Astrocyte (in vitro differentiated cells and primary cell): Measurements from ENCODE around the gene PDE7B. TPM values are rescaled to one million over a fixed set of nuclear protein-coding genes. Genes with fewer than 3 reads are reported as not detected.
"Not testable (repeated sequence)": the region's sequence is repeated elsewhere in the genome, so short reads cannot be mapped to it uniquely, and the experiment has no call there.

ENCODE experiments used
- DNase-seq: peaks from one replicate; pipeline ENCODE4 v3.0.0-alpha.2; 2010; ENCODE audit warnings: low read depth
- FAIRE-seq: peaks from 2 replicates; lab custom pipeline; 2011; peaks lifted over from hg19 to GRCh38; lab: Jason Lieb, UNC
- H2AFZ ChIP-seq: 2 replicates; pipeline ENCODE4 v1.6.0; 2012; ENCODE audit warnings: low read depth, low read length, inconsistent platforms
- H3K27ac ChIP-seq: 2 replicates; pipeline ENCODE4 v1.5.1; 2011; ENCODE audit warnings: low read depth, low read length, inconsistent platforms
- H3K27me3 ChIP-seq: 2 replicates; pipeline ENCODE4 v1.6.0; 2011; ENCODE audit warnings: low read length, inconsistent platforms; ENCODE audit not compliant: insufficient read depth
- H3K36me3 ChIP-seq: 2 replicates; pipeline ENCODE4 v1.5.1; 2011; ENCODE audit warnings: low read length, inconsistent platforms; ENCODE audit not compliant: insufficient read depth
- H3K4me1 ChIP-seq: 2 replicates; pipeline ENCODE4 v1.5.1; 2011; ENCODE audit warnings: low read length, inconsistent platforms; ENCODE audit not compliant: insufficient read depth
- H3K4me2 ChIP-seq: 2 replicates; pipeline ENCODE4 v1.6.0; 2012; ENCODE audit warnings: low read length, inconsistent platforms
- H3K4me3 ChIP-seq: 2 replicates; pipeline ENCODE4 v1.5.1; 2011; ENCODE audit warnings: low read depth, mild to moderate bottlenecking, low read length, inconsistent platforms; ENCODE audit not compliant: insufficient read depth
- H3K79me2 ChIP-seq: 2 replicates; pipeline ENCODE4 v1.6.0; 2012; ENCODE audit warnings: mild to moderate bottlenecking, low read length, inconsistent platforms; ENCODE audit not compliant: insufficient read depth
- H3K9ac ChIP-seq: 2 replicates; pipeline ENCODE4 v1.6.0; 2012; ENCODE audit warnings: mild to moderate bottlenecking, low read length, inconsistent platforms
- H3K9me3 ChIP-seq: 2 replicates; pipeline ENCODE4 v1.5.1; 2012; ENCODE audit warnings: low read depth, mild to moderate bottlenecking, low read length, inconsistent platforms; ENCODE audit not compliant: insufficient read depth
- H4K20me1 ChIP-seq: 2 replicates; pipeline ENCODE4 v1.6.0; 2012; ENCODE audit warnings: low read length, inconsistent platforms; ENCODE audit not compliant: insufficient read depth
- H3K27ac Mint-ChIP-seq: one replicate; pipeline ENCODE4 v1.8.0; 2021; ENCODE audit warnings: mild to moderate bottlenecking, mixed read lengths; ENCODE audit not compliant: unreplicated experiment
- H3K27me3 Mint-ChIP-seq: one replicate; pipeline ENCODE4 v1.8.0; 2021; ENCODE audit warnings: low read depth, mixed read lengths; ENCODE audit not compliant: unreplicated experiment
- H3K36me3 Mint-ChIP-seq: one replicate; pipeline ENCODE4 v1.8.0; 2021; ENCODE audit warnings: low read depth, mixed read lengths; ENCODE audit not compliant: unreplicated experiment
- H3K4me1 Mint-ChIP-seq: one replicate; pipeline ENCODE4 v1.8.0; 2021; ENCODE audit warnings: low read depth, mixed read lengths; ENCODE audit not compliant: unreplicated experiment
- H3K4me3 Mint-ChIP-seq: one replicate; pipeline ENCODE4 v1.8.0; 2021; ENCODE audit warnings: mild to moderate bottlenecking, moderate library complexity, mixed read lengths; ENCODE audit not compliant: unreplicated experiment
- H3K9me3 Mint-ChIP-seq: one replicate; pipeline ENCODE4 v1.8.0; 2021; ENCODE audit warnings: mild to moderate bottlenecking, mixed read lengths; ENCODE audit not compliant: unreplicated experiment
- EZH2 ChIP-seq: IDR thresholded peaks from 2 replicates; pipeline ENCODE4 v1.6.1; 2012; ENCODE audit warnings: mild to moderate bottlenecking, low read length, inconsistent platforms; ENCODE audit not compliant: insufficient read depth
- total RNA-seq: library from RNA; stranded (reverse); gene quantifications from 2 replicates; pipeline ENCODE4 v1.2.1, GENCODE V29; 2021
- TF ChIP-seq, protein P1 (sequence below): IDR thresholded peaks from 2 replicates; pipeline ENCODE4 v1.5.1; 2011; ENCODE audit warnings: low read depth, mild to moderate bottlenecking, inconsistent platforms, low read length, moderate library complexity; ENCODE audit not compliant: insufficient read depth

PDE7B gene
- total RNA-seq, 1 donor from 2014 or later = 0.27 TPM

DNA sequence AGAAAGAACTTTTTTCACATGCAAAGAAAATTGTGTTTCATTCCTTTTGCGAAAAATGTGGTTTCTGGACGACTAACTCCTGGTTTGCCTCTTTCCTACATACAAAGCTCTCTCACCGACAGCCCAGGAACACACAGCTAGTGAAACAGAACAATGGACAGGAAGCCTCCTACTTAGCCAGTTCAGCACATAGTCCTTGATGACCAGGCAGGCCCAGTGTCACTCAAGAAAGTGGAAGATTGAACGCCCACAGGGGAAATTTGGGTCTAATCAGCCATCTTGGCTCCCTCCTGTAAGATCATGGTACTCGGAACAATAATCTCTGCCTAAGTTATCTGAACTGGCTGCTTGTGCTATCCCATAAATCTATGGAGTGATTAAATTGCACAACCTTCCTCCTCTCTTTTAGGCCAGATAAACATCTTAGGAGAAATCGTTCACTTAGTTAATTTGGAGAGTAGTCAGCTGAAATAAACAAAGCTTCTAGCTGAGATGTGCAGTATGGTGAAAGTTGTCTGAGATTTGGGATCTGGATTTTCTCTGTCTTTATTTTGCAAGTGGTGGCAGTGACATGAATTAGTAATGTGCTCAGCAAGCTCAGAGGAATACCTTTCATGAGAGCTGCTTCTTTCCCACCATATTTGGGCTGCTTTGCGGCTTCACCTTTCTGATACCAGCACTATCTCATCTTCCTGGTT lies 251.6 kb downstream of the PDE7B start:
- Histone ChIP-seq H3K27me3 (no peaks in the 10 kb centered on the region), H3K4me3 (no peak overlapping the region), H3K9me3 (no peaks in the 10 kb centered on the region), H3K9ac (no peak overlapping the region), H4K20me1 (no peaks in the 10 kb centered on the region), H3K4me1 (no peaks in the 10 kb centered on the region), H3K79me2 (no peaks in the 10 kb centered on the region), H3K4me2 (no peak overlapping the region), H2AFZ (no peak overlapping the region), H3K27ac (no peak overlapping the region), H3K36me3 (no peaks in the 10 kb centered on the region)
- Mint-ChIP-seq H3K4me1 (no peaks in the 10 kb centered on the region), H3K27ac (no peak overlapping the region), H3K9me3 (peaks cover 4% of the 10 kb centered on the region), H3K4me3 (no peak overlapping the region), H3K36me3 (no peaks in the 10 kb centered on the region), H3K27me3 (no peaks in the 10 kb centered on the region)
- FAIRE-seq = no peak
- TF ChIP-seq, protein P1, sequence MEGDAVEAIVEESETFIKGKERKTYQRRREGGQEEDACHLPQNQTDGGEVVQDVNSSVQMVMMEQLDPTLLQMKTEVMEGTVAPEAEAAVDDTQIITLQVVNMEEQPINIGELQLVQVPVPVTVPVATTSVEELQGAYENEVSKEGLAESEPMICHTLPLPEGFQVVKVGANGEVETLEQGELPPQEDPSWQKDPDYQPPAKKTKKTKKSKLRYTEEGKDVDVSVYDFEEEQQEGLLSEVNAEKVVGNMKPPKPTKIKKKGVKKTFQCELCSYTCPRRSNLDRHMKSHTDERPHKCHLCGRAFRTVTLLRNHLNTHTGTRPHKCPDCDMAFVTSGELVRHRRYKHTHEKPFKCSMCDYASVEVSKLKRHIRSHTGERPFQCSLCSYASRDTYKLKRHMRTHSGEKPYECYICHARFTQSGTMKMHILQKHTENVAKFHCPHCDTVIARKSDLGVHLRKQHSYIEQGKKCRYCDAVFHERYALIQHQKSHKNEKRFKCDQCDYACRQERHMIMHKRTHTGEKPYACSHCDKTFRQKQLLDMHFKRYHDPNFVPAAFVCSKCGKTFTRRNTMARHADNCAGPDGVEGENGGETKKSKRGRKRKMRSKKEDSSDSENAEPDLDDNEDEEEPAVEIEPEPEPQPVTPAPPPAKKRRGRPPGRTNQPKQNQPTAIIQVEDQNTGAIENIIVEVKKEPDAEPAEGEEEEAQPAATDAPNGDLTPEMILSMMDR = no peak
- TF ChIP-seq EZH2 = no peak
- no peak for DNase-seq

DNA sequence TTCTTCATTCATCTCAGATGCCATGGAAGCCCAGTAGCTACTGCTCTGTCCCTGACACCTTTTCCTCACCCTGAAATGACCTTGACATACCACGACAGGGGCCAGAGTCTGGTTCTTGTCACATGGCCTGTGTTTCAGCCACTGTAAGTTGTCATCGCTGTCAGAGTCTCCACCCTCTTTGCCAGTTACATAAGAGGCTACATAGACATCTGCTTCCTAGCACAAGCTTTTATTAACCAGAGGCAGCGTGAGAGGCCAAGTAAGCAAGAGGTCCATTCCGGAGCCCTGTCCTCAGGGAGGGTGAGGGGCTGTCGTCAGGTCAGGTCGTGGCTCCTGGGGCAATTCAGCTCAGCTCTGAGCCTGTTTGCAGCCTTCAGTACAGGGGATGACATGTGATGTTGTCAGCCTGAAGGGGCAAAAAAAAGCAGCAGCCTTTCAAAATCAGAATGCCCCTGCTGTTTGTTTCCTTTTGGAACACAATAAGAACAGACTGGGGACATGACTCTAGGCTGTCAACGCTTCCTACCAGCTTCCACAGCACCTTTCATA lies 252.3 kb downstream of the PDE7B start:
- H3K4me1 Mint-ChIP-seq = no peaks in the 10 kb centered on the region
- Histone ChIP-seq H3K27me3 (no peaks in the 10 kb centered on the region), H3K9me3 (no peaks in the 10 kb centered on the region), H3K4me2 (no peak overlapping the region), H2AFZ (no peak overlapping the region), H3K4me3 (no peak overlapping the region), H3K79me2 (no peaks in the 10 kb centered on the region), H3K9ac (no peak overlapping the region), H4K20me1 (no peaks in the 10 kb centered on the region), H3K27ac (no peak overlapping the region), H3K4me1 (peaks cover 3% of the 10 kb centered on the region), H3K36me3 (no peaks in the 10 kb centered on the region)
- H3K36me3 Mint-ChIP-seq = no peaks in the 10 kb centered on the region
- no peaks in the 10 kb centered on the region for H3K27me3 Mint-ChIP-seq
- no peak for TF ChIP-seq EZH2
- TF ChIP-seq, protein P1 = no peak
- no peak overlapping the region for H3K4me3 Mint-ChIP-seq
- no peak for FAIRE-seq
- no peak overlapping the region for H3K27ac Mint-ChIP-seq
- no peak for DNase-seq
- H3K9me3 Mint-ChIP-seq = peaks cover 4% of the 10 kb centered on the region

DNA sequence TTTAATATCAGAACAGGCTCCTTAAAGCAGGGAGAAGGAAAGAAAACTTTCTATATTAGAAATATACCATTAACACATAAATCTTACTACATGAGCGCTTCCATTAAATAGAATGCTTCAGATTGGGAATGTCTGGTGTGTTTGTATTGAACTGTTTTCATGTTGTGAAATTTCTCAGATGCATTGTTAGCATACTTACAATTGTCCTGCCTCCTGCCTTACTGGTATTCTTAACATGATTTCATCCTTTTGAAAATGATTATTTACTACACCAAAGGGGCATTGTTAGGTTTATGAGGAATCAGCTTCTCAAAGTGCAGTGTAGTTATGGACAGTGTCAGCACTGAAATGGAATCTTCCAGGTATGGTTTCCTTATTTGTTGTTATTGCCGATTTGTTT lies 253.1 kb downstream of the PDE7B start:
- H3K9me3 Mint-ChIP-seq = peaks cover 2% of the 10 kb centered on the region
- TF ChIP-seq EZH2 = no peak
- TF ChIP-seq, protein P1 = no peak
- Histone ChIP-seq H3K36me3 (no peaks in the 10 kb centered on the region), H3K27ac (no peak overlapping the region), H3K4me3 (no peak overlapping the region), H3K79me2 (no peaks in the 10 kb centered on the region), H3K4me1 (peaks cover 3% of the 10 kb centered on the region), H2AFZ (no peak overlapping the region), H3K4me2 (no peak overlapping the region), H3K9ac (no peak overlapping the region), H3K27me3 (no peaks in the 10 kb centered on the region), H3K9me3 (no peaks in the 10 kb centered on the region), H4K20me1 (no peaks in the 10 kb centered on the region)
- no peak overlapping the region for H3K27ac Mint-ChIP-seq
- no peak overlapping the region for H3K4me3 Mint-ChIP-seq
- no peaks in the 10 kb centered on the region for H3K4me1 Mint-ChIP-seq
- FAIRE-seq (no peak), DNase-seq (no peak)
- no peaks in the 10 kb centered on the region for H3K27me3 Mint-ChIP-seq
- H3K36me3 Mint-ChIP-seq = no peaks in the 10 kb centered on the region

DNA sequence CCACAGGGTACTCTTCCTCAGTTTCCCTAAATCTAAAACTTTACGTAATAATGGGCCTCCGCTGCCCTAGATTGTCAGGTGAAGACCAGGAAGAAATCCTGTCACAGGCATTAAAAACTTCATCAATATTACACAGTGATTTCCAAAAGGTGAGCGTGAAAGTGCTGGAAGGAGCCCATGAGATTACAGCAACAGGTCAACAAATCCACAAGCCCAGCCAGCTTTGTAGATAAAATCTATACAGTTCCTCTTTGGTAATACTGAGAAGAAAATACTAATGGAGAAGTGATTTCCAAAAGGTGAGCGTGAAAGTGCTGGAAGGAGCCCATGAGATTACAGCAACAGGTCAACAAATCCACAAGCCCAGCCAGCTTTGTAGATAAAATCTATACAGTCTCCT lies 254.3 kb downstream of the PDE7B start:
- H4K20me1 ChIP-seq, DNase-seq, H3K36me3 Mint-ChIP-seq, H3K9me3 ChIP-seq, H3K9me3 Mint-ChIP-seq, H2AFZ ChIP-seq, H3K4me2 ChIP-seq, H3K4me3 Mint-ChIP-seq, H3K36me3 ChIP-seq, H3K4me1 ChIP-seq, H3K79me2 ChIP-seq, H3K27me3 Mint-ChIP-seq, H3K9ac ChIP-seq, H3K27me3 ChIP-seq, H3K4me1 Mint-ChIP-seq, H3K27ac ChIP-seq, H3K4me3 ChIP-seq, FAIRE-seq, H3K27ac Mint-ChIP-seq: not testable (repeated sequence)
